Keratinocyte (primary cell): Measurements from ENCODE around the gene PLA2G2C. TPM values are rescaled to one million over a fixed set of nuclear protein-coding genes. Genes with fewer than 3 reads are reported as not detected.

Experiments
- DNase-seq: peaks from one replicate; pipeline ENCODE4 v3.0.0-alpha.2; 2011; ENCODE audit warnings: low read depth, missing footprints, low spot score
- FAIRE-seq: peaks from 2 replicates; lab custom pipeline; 2011; peaks lifted over from hg19 to GRCh38; lab: Jason Lieb, UNC
- H2AFZ ChIP-seq: 2 replicates; pipeline ENCODE4 v1.6.0; 2012; ENCODE audit warnings: low read length, control low read depth, inconsistent platforms; ENCODE audit not compliant: control insufficient read depth
- H3K27ac ChIP-seq: 2 replicates; pipeline ENCODE4 v1.5.1; 2011; ENCODE audit warnings: low read length; ENCODE audit not compliant: control insufficient read depth, insufficient read depth
- H3K27me3 ChIP-seq: 3 replicates; pipeline ENCODE4 v1.6.0; 2011; ENCODE audit warnings: low read length; ENCODE audit not compliant: control insufficient read depth, insufficient read depth; ENCODE audit errors: extremely low read depth
- H3K36me3 ChIP-seq, 2 experiments: 2 replicates in 1 of 2; 3 replicates in 1 of 2; pipeline ENCODE4 v1.5.1; 2011; ENCODE audit warnings: low read length in 2 of 2, mild to moderate bottlenecking in 1 of 2; ENCODE audit not compliant: control insufficient read depth in 2 of 2, insufficient read depth in 2 of 2; ENCODE audit errors: extremely low read depth in 1 of 2
- H3K4me1 ChIP-seq: 3 replicates; pipeline ENCODE4 v1.5.1; 2011; ENCODE audit warnings: low read length; ENCODE audit not compliant: control insufficient read depth, insufficient read depth; ENCODE audit errors: extremely low read depth
- H3K4me2 ChIP-seq: 3 replicates; pipeline ENCODE4 v1.6.0; 2011; ENCODE audit warnings: low read depth, low read length; ENCODE audit not compliant: control insufficient read depth, insufficient read depth; ENCODE audit errors: extremely low read depth
- H3K4me3 ChIP-seq, 3 experiments: fragments of 200-600 bp in 1 of 3; sonication (generic) in 1 of 3; 2 replicates in 2 of 3; 3 replicates in 1 of 3; pipeline ENCODE4 v1.5.1; 2011 to 2016; ENCODE audit warnings: low read length in 3 of 3, mild to moderate bottlenecking in 3 of 3, control low read depth in 2 of 3, inconsistent platforms in 1 of 3, low read depth in 1 of 3, mixed read lengths in 1 of 3, mixed run types in 1 of 3, moderate library complexity in 1 of 3; ENCODE audit not compliant: control insufficient read depth in 2 of 3, insufficient read depth in 2 of 3; ENCODE audit errors: extremely low read depth in 1 of 3
- H3K79me2 ChIP-seq: 2 replicates; pipeline ENCODE4 v1.6.0; 2012; ENCODE audit warnings: low read length; ENCODE audit not compliant: control insufficient read depth, insufficient read depth
- H3K9ac ChIP-seq: 3 replicates; pipeline ENCODE4 v1.6.0; 2011; ENCODE audit warnings: low read length; ENCODE audit not compliant: control insufficient read depth, insufficient read depth; ENCODE audit errors: extremely low read depth
- H3K9me1 ChIP-seq: 3 replicates; pipeline ENCODE4 v1.6.0; 2011; ENCODE audit warnings: low read length; ENCODE audit not compliant: control insufficient read depth, insufficient read depth; ENCODE audit errors: extremely low read depth
- H3K9me3 ChIP-seq: 2 replicates; pipeline ENCODE4 v1.5.1; 2012; ENCODE audit warnings: low read depth, low read length; ENCODE audit not compliant: control insufficient read depth
- H4K20me1 ChIP-seq: 3 replicates; pipeline ENCODE4 v1.6.0; 2011; ENCODE audit warnings: low read length; ENCODE audit not compliant: control insufficient read depth, insufficient read depth; ENCODE audit errors: extremely low read depth
- EZH2 ChIP-seq: IDR thresholded peaks from one replicate; pipeline ENCODE4 v1.6.1; 2012; ENCODE audit warnings: inconsistent platforms, mild to moderate bottlenecking, low read length, moderate library complexity
- dilution Hi-C: fragments of 300-500 bp; cut with MboI; formaldehyde crosslinking; loops from one replicate; pipeline ENCODE4 v1.7.0; 2020; ENCODE audit warnings: low sequenced_read_pairs; ENCODE audit not compliant: extremely low pct_ligation_motif_present
- polyA plus RNA-seq, 5 experiments: library from polyadenylated mRNA; depleted of rRNA in 3 of 5; stranded (reverse) in 3 of 5; stranded (forward) in 1 of 5; unstranded in 1 of 5; fragments of >200 nt; gene quantifications; 1 replicate in 1 of 5; 2 replicates in 3 of 5; 3 replicates in 1 of 5; pipeline versions ENCODE4 v1.2.1 to v1.2.3, GENCODE V29; 2011 to 2012; ENCODE audit warnings: missing spikeins in 2 of 5, low read depth in 1 of 5, low replicate concordance in 1 of 5
- TF ChIP-seq, protein P1 (sequence below), 3 experiments: IDR thresholded peaks in 1 of 3; conservative IDR thresholded peaks in 1 of 3; optimal IDR thresholded peaks in 1 of 3; 2 replicates in 2 of 3; 3 replicates in 1 of 3; pipeline versions ENCODE3 to v1.5.1; 2011; ENCODE audit warnings: low read length in 3 of 3, mild to moderate bottlenecking in 3 of 3, moderate library complexity in 2 of 3, control low read depth in 1 of 3, inconsistent platforms in 1 of 3; ENCODE audit not compliant: insufficient read depth in 2 of 3; ENCODE audit errors: extremely low read depth in 1 of 3

PLA2G2C gene
- polyA plus RNA-seq, 1 donor (not counting 4 experiments of a cell fraction or from before 2014, with no cell fraction given), result not detected

DNA sequence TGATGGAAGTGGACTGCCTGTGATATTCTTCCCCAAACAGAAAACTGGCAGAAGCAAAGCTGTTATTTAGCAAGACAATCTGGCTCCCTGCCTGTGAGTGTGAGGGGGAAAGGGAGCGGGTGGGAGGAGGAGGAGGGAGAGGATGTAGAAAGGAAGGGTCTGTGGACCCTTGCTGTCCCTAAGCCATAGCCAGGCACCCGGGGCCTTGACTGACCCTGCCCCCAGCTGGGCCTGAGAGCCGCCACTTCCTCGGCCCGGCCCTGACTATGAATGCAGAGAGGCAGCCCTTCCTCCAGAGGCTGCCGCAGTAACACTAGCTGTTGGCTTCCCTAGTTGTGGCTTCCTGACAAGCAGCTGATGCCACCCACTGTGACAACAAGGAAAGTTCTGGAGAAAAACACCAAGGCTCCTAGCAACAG lies 33.3 kb downstream of the PLA2G2C start:
- dilution Hi-C loops, result no loop called here
- Histone ChIP-seq H3K4me1 (peaks cover 6% of the 10 kb centered on the region), H3K36me3 (no peaks in the 10 kb centered on the region), H3K79me2 (no peaks in the 10 kb centered on the region), H3K4me2 (no peak overlapping the region), H3K9me1 (no peaks in the 10 kb centered on the region), H3K4me3 (no peak overlapping the region), H3K9ac (no peak overlapping the region), H3K27ac (no peak overlapping the region), H3K27me3 (no peaks in the 10 kb centered on the region), H4K20me1 (no peaks in the 10 kb centered on the region), H2AFZ (no peak overlapping the region), H3K9me3 (no peaks in the 10 kb centered on the region)
- TF ChIP-seq, protein P1, sequence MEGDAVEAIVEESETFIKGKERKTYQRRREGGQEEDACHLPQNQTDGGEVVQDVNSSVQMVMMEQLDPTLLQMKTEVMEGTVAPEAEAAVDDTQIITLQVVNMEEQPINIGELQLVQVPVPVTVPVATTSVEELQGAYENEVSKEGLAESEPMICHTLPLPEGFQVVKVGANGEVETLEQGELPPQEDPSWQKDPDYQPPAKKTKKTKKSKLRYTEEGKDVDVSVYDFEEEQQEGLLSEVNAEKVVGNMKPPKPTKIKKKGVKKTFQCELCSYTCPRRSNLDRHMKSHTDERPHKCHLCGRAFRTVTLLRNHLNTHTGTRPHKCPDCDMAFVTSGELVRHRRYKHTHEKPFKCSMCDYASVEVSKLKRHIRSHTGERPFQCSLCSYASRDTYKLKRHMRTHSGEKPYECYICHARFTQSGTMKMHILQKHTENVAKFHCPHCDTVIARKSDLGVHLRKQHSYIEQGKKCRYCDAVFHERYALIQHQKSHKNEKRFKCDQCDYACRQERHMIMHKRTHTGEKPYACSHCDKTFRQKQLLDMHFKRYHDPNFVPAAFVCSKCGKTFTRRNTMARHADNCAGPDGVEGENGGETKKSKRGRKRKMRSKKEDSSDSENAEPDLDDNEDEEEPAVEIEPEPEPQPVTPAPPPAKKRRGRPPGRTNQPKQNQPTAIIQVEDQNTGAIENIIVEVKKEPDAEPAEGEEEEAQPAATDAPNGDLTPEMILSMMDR (optimal IDR thresholded peaks at IDR 0.05 in 1 of 3, IDR thresholded peaks at IDR 0.05 in 1 of 3, conservative IDR thresholded peaks at IDR 0.05 in 1 of 3; ENCODE audit: extremely low read depth in 1 of 3, insufficient read depth in 2 of 3, low read length in 3 of 3), result no peak
- no peak for TF ChIP-seq EZH2
- DNase-seq (no peak), FAIRE-seq (no peak)

GRCh38 chr1:20152599-20152930 lies 33.8 kb downstream of the PLA2G2C start:
- no peak overlapping the region for H2AFZ ChIP-seq
- no peaks in the 10 kb centered on the region for H3K27me3 ChIP-seq
- no peaks in the 10 kb centered on the region for H4K20me1 ChIP-seq
- H3K9me3 ChIP-seq, result no peaks in the 10 kb centered on the region
- FAIRE-seq, result no peak
- H3K4me3 ChIP-seq, result no peak overlapping the region
- H3K4me2 ChIP-seq, result no peak overlapping the region
- TF ChIP-seq, protein P1 (optimal IDR thresholded peaks at IDR 0.05 in 1 of 3, IDR thresholded peaks at IDR 0.05 in 1 of 3, conservative IDR thresholded peaks at IDR 0.05 in 1 of 3; ENCODE audit: extremely low read depth in 1 of 3, insufficient read depth in 2 of 3, low read length in 3 of 3), result no peak
- TF ChIP-seq EZH2, result no peak
- no peaks in the 10 kb centered on the region for H3K9me1 ChIP-seq
- H3K27ac ChIP-seq, result no peak overlapping the region
- H3K36me3 ChIP-seq, result no peaks in the 10 kb centered on the region
- H3K79me2 ChIP-seq, result no peaks in the 10 kb centered on the region
- dilution Hi-C loops, result no loop called here
- no peak for DNase-seq
- peaks cover 6% of the 10 kb centered on the region for H3K4me1 ChIP-seq
- H3K9ac ChIP-seq, result no peak overlapping the region
